Activated CD4-positive, alpha-beta memory T cell treated with anti-CD3 and anti-CD28 coated beads for 36 hours (primary cell): ENCODE data around the gene CFTR. TPM values are rescaled to one million over a fixed set of nuclear protein-coding genes. Genes with fewer than 3 reads are reported as not detected.

Experiments used
- CTCF ChIA-PET: fragments of 350-600 bp; sonication (Branson Sonifier 250); formaldehyde crosslinking; loops from one replicate; lab custom pipeline; 2021; ENCODE audit warnings: antibody characterized with exemption, inconsistent platforms; lab: Charles Lee
- POLR2A ChIA-PET: fragments of 350-600 bp; sonication (Branson Sonifier 250); formaldehyde crosslinking; loops from one replicate; lab custom pipeline; 2021; ENCODE audit warnings: antibody characterized with exemption; lab: Charles Lee
- DNase-seq: peaks from one replicate; pipeline ENCODE4 v3.0.0-alpha.2; 2020
- H3K27ac Mint-ChIP-seq: one replicate; pipeline ENCODE4 v1.8.0; 2021; ENCODE audit warnings: mixed read lengths
- H3K27me3 Mint-ChIP-seq: one replicate; pipeline ENCODE4 v1.8.0; 2021; ENCODE audit warnings: mixed read lengths
- H3K36me3 Mint-ChIP-seq: one replicate; pipeline ENCODE4 v1.8.0; 2021; ENCODE audit warnings: mixed read lengths
- H3K4me1 Mint-ChIP-seq: one replicate; pipeline ENCODE4 v1.8.0; 2021; ENCODE audit warnings: low read depth, mixed read lengths
- H3K4me3 Mint-ChIP-seq: one replicate; pipeline ENCODE4 v1.8.0; 2021; ENCODE audit warnings: mild to moderate bottlenecking, mixed read lengths
- H3K9me3 Mint-ChIP-seq: one replicate; pipeline ENCODE4 v1.8.0; 2021; ENCODE audit warnings: mixed read lengths
- intact Hi-C: fragments of 100-400 bp; cut with micrococcal nuclease; formaldehyde crosslinking; loops from one replicate; pipeline ENCODE4 v1.15.1; 2023
- total RNA-seq, 2 experiments: library from RNA; stranded (reverse); gene quantifications; one replicate each; pipeline ENCODE4 v1.2.3, GENCODE V29; 2021

CFTR gene
- total RNA-seq, 2 experiments from 2014 or later = not detected

DNA sequence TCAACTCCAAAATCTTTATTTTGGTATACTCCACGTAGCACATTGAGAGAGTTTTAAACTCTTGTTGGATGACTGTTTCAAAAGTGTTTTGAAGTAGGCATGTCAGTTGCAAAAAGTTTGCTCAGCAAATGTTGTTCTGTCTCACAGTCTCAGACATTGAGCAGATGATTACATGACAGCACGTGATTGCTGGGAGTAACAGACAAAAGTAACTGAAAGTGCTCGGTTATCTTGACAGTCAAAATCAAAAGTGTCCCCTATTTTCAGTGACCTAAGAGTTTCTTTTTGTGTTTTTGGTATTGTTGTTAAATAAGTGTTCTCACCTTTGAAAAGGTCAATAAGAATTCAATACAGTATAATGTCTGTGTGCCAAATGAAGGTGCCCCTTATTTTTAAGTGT is 84.3 kb downstream of the CFTR start:
- Mint-ChIP-seq H3K27me3 (no peaks in the 10 kb centered on the region), H3K9me3 (no peaks in the 10 kb centered on the region), H3K4me1 (no peaks in the 10 kb centered on the region), H3K27ac (no peak overlapping the region), H3K4me3 (no peak overlapping the region), H3K36me3 (no peaks in the 10 kb centered on the region)
- CTCF ChIA-PET = no interaction called here
- POLR2A ChIA-PET = no interaction called here
- no peak for DNase-seq
- intact Hi-C loops = no loop called here

DNA sequence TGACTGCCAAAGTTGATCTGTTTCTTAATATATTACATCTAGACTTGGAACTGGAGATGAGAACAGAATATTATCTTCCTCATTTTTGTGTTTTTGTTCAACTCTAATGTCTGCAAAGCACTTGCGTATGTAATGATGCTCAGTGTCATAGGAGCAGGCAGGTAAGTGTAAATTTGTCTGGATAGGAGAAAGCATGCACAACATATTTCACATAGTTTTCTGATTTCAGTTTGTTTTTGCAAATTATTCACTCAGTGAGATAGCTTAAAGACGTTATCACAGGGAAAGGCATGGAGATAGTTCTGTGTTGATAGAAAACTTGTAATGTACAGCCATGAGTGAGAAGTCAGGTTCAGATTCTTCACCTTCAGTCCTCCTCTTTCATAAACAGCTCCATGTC is 84.8 kb downstream of the CFTR start:
- no peaks in the 10 kb centered on the region for H3K36me3 Mint-ChIP-seq
- no peaks in the 10 kb centered on the region for H3K9me3 Mint-ChIP-seq
- H3K4me1 Mint-ChIP-seq = no peaks in the 10 kb centered on the region
- ChIA-PET POLR2A (no interaction called here), CTCF (no interaction called here)
- no peaks in the 10 kb centered on the region for H3K27me3 Mint-ChIP-seq
- H3K4me3 Mint-ChIP-seq = no peak overlapping the region
- no peak overlapping the region for H3K27ac Mint-ChIP-seq
- intact Hi-C loops = no loop called here
- no peak for DNase-seq

GRCh38 chr7:117565226-117565625 is 85.4 kb downstream of the CFTR start:
- Mint-ChIP-seq H3K4me3 (no peak overlapping the region), H3K9me3 (no peaks in the 10 kb centered on the region), H3K27ac (no peak overlapping the region), H3K27me3 (no peaks in the 10 kb centered on the region), H3K36me3 (no peaks in the 10 kb centered on the region), H3K4me1 (no peaks in the 10 kb centered on the region)
- no peak for DNase-seq
- intact Hi-C loops = no loop called here
- POLR2A ChIA-PET = no interaction called here
- CTCF ChIA-PET = no interaction called here

DNA sequence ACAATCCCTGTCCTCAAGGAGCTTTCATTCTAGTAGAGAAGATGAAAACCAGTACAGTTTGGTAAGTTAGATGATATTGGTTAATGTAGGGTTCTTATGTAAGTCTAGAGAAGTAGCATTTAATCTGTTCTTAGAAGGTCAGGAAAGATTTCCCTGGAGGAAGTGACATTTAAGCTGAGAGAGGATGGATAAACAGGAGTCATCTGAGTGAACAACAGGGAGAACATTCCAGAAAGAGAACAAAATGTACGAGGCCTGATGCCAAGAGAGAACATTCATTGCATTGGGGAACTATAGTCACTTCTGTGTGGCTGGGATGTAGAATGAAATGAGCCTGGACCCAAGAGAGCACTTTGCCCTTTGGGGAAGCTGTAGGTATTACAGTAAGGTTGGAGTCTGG is 88.0 kb downstream of the CFTR start:
- H3K36me3 Mint-ChIP-seq = no peaks in the 10 kb centered on the region
- no peaks in the 10 kb centered on the region for H3K9me3 Mint-ChIP-seq
- POLR2A ChIA-PET = no interaction called here
- intact Hi-C loops = no loop called here
- H3K27me3 Mint-ChIP-seq = no peaks in the 10 kb centered on the region
- H3K4me1 Mint-ChIP-seq = no peaks in the 10 kb centered on the region
- DNase-seq = no peak
- H3K4me3 Mint-ChIP-seq = no peak overlapping the region
- CTCF ChIA-PET = no interaction called here
- no peak overlapping the region for H3K27ac Mint-ChIP-seq

DNA sequence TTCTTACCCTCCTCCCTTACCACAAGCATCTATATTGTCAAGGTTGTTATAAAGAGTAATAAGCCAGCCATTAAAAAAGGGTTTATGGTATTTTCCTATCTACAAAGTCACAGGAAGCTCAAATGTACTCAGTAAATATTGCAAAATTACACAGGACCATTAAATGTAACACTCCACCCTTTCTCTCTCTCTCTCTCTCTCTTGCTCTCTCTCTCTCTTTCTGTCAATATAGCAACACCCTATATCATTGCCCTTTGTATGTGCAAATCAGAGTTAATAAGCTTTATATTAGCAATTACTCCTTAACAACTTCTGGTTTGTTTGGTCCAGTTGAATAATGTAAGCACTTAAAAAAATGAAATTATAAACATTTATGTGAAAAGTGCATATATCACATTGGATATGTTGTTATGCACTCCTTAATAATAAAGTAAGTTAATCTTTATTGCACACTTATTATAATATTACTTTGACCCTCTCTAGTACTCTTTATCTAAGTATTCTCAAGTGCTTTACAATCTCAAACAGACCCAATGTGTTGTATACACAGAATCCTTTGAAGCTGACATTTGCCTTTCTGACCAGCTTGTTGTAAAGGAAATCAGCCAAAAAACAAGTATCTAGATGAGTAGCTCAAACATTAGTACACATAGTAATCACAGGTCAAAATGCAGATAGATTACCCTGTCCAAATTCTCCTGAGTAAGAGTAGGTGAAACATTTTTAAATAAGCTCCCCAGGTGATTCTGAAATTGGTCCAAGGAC is 93.2 kb downstream of the CFTR start:
- intact Hi-C loops = no loop called here
- ChIA-PET CTCF (no interaction called here), POLR2A (no interaction called here)
- Mint-ChIP-seq H3K36me3 (no peaks in the 10 kb centered on the region), H3K27me3 (no peaks in the 10 kb centered on the region), H3K4me1 (no peaks in the 10 kb centered on the region), H3K27ac (no peak overlapping the region), H3K4me3 (no peak overlapping the region), H3K9me3 (no peaks in the 10 kb centered on the region)
- DNase-seq = no peak

- Mint-ChIP-seq H3K27ac (no peak overlapping the region), H3K36me3 (no peaks in the 10 kb centered on the region), H3K4me1 (no peaks in the 10 kb centered on the region), H3K27me3 (no peaks in the 10 kb centered on the region), H3K9me3 (no peaks in the 10 kb centered on the region), H3K4me3 (no peak overlapping the region)
- CTCF ChIA-PET = no interaction called here
- DNase-seq = no peak
- intact Hi-C loops = no loop called here
- POLR2A ChIA-PET = no interaction called here
These were observed 101.6 kb downstream of the CFTR start for GRCh38 chr7:117581424-117581823.

- no peak for DNase-seq
- no peak overlapping the region for H3K4me3 Mint-ChIP-seq
- ChIA-PET CTCF (no interaction called here), POLR2A (no interaction called here)
- H3K27ac Mint-ChIP-seq = no peak overlapping the region
- H3K9me3 Mint-ChIP-seq = no peaks in the 10 kb centered on the region
- no peaks in the 10 kb centered on the region for H3K36me3 Mint-ChIP-seq
- no peaks in the 10 kb centered on the region for H3K27me3 Mint-ChIP-seq
- H3K4me1 Mint-ChIP-seq = no peaks in the 10 kb centered on the region
- intact Hi-C loops = no loop called here
These were observed 102.4 kb downstream of the CFTR start for GRCh38 chr7:117582219-117582704.

- Mint-ChIP-seq H3K9me3 (no peaks in the 10 kb centered on the region), H3K4me3 (no peak overlapping the region)
These were observed 108.1 kb downstream of the CFTR start for GRCh38 chr7:117587931-117588330.

GRCh38 chr7:117588352-117588794 is 108.5 kb downstream of the CFTR start:
- CTCF ChIA-PET = no interaction called here
- DNase-seq = no peak
- no peak overlapping the region for H3K4me3 Mint-ChIP-seq
- H3K4me1 Mint-ChIP-seq = no peaks in the 10 kb centered on the region
- no peaks in the 10 kb centered on the region for H3K36me3 Mint-ChIP-seq
- H3K27me3 Mint-ChIP-seq = no peaks in the 10 kb centered on the region
- intact Hi-C loops = no loop called here
- POLR2A ChIA-PET = no interaction called here
- no peaks in the 10 kb centered on the region for H3K9me3 Mint-ChIP-seq
- H3K27ac Mint-ChIP-seq = no peak overlapping the region

More at GRCh38 chr7:117587931-117588330, 108.1 kb downstream of the CFTR start:
- Mint-ChIP-seq H3K27me3 (no peaks in the 10 kb centered on the region), H3K36me3 (no peaks in the 10 kb centered on the region), H3K4me1 (no peaks in the 10 kb centered on the region), H3K27ac (no peak overlapping the region)
- ChIA-PET CTCF (no interaction called here), POLR2A (no interaction called here)
- DNase-seq = no peak
- intact Hi-C loops = no loop called here

DNA sequence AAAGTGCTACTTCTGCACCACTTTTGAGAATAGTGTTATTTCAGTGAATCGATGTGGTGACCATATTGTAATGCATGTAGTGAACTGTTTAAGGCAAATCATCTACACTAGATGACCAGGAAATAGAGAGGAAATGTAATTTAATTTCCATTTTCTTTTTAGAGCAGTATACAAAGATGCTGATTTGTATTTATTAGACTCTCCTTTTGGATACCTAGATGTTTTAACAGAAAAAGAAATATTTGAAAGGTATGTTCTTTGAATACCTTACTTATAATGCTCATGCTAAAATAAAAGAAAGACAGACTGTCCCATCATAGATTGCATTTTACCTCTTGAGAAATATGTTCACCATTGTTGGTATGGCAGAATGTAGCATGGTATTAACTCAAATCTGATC is 110.4 kb downstream of the CFTR start:
- Mint-ChIP-seq H3K4me3 (no peak overlapping the region), H3K9me3 (no peaks in the 10 kb centered on the region), H3K27ac (no peak overlapping the region), H3K27me3 (no peaks in the 10 kb centered on the region), H3K36me3 (no peaks in the 10 kb centered on the region), H3K4me1 (no peaks in the 10 kb centered on the region)
- intact Hi-C loops = no loop called here
- no peak for DNase-seq
- CTCF ChIA-PET = no interaction called here
- POLR2A ChIA-PET = no interaction called here

DNA sequence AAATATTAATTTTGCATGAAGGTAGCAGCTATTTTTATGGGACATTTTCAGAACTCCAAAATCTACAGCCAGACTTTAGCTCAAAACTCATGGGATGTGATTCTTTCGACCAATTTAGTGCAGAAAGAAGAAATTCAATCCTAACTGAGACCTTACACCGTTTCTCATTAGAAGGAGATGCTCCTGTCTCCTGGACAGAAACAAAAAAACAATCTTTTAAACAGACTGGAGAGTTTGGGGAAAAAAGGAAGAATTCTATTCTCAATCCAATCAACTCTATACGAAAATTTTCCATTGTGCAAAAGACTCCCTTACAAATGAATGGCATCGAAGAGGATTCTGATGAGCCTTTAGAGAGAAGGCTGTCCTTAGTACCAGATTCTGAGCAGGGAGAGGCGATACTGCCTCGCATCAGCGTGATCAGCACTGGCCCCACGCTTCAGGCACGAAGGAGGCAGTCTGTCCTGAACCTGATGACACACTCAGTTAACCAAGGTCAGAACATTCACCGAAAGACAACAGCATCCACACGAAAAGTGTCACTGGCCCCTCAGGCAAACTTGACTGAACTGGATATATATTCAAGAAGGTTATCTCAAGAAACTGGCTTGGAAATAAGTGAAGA is 112.3 kb downstream of the CFTR start:
- CTCF ChIA-PET = no interaction called here
- intact Hi-C loops = no loop called here
- Mint-ChIP-seq H3K4me3 (no peak overlapping the region), H3K9me3 (peaks cover 3% of the 10 kb centered on the region), H3K27ac (no peak overlapping the region), H3K27me3 (no peaks in the 10 kb centered on the region), H3K4me1 (no peaks in the 10 kb centered on the region), H3K36me3 (no peaks in the 10 kb centered on the region)
- POLR2A ChIA-PET = no interaction called here
- DNase-seq = no peak

DNA sequence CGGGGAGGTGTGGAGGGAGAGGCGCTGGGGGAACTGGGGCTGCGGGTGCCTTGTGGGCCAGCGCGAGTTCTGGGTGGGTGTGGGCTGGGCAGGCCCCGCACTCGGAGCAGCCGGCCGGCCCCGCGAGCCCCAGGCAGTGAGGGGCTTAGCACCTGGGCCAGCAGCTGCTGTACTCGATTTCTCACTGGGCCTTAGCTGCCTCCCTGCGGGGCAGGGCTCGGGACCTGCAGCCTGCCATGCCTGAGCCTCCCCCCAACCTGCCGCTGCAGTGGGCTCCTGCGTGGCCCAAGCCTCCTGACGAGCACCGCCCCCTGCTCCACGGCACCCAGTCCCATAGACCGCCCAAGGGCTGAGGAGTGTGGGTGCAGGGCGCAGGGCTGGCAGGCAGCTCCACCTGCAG is 116.3 kb downstream of the CFTR start:
- Mint-ChIP-seq H3K36me3 (no peaks in the 10 kb centered on the region), H3K27me3 (no peaks in the 10 kb centered on the region), H3K27ac (no peak overlapping the region), H3K4me3 (no peak overlapping the region), H3K9me3 (peaks cover 3% of the 10 kb centered on the region), H3K4me1 (no peaks in the 10 kb centered on the region)
- DNase-seq = no peak
- intact Hi-C loops = no loop called here
- CTCF ChIA-PET = no interaction called here
- POLR2A ChIA-PET = no interaction called here

- no peak overlapping the region for H3K27ac Mint-ChIP-seq
- H3K36me3 Mint-ChIP-seq = no peaks in the 10 kb centered on the region
- H3K4me3 Mint-ChIP-seq = no peak overlapping the region
- POLR2A ChIA-PET = no interaction called here
- peaks cover 3% of the 10 kb centered on the region for H3K9me3 Mint-ChIP-seq
- intact Hi-C loops = no loop called here
- CTCF ChIA-PET = no interaction called here
- no peak for DNase-seq
- no peaks in the 10 kb centered on the region for H3K27me3 Mint-ChIP-seq
- H3K4me1 Mint-ChIP-seq = no peaks in the 10 kb centered on the region
These were observed 117.9 kb downstream of the CFTR start for GRCh38 chr7:117597755-117598154.
